Lower lobe of right lung (tissue), 2 donors: Measurements from ENCODE around the gene GNB5. TPM values are rescaled to one million over a fixed set of nuclear protein-coding genes. Genes with fewer than 3 reads are reported as not detected.

Source experiments
- ATAC-seq, 2 donors: fragments of 200-7000 bp; cut with Tn5 transposase; one replicate each; pipeline ENCODE4 v1.9.1; 2020 to 2022; ENCODE audit warnings: mild to moderate bottlenecking in 2 of 2, moderate library complexity in 2 of 2
- DNase-seq: peaks from one replicate; pipeline ENCODE4 v3.0.0-alpha.2; 2020
- H3K27ac ChIP-seq: fragments of 200-600 bp; one replicate; pipeline ENCODE4 v1.8.0; 2022
- H3K27me3 ChIP-seq: fragments of 200-600 bp; one replicate; pipeline ENCODE4 v1.8.0; 2022; ENCODE audit warnings: low read depth
- H3K36me3 ChIP-seq: fragments of 200-600 bp; one replicate; pipeline ENCODE4 v1.8.0; 2022; ENCODE audit warnings: mild to moderate bottlenecking
- H3K4me1 ChIP-seq: fragments of 200-600 bp; one replicate; pipeline ENCODE4 v1.8.0; 2022
- H3K4me3 ChIP-seq: fragments of 200-600 bp; one replicate; pipeline ENCODE4 v1.8.0; 2022; ENCODE audit warnings: mild to moderate bottlenecking
- H3K9me3 ChIP-seq: fragments of 200-600 bp; one replicate; pipeline ENCODE4 v1.8.0; 2022
- intact Hi-C: fragments of 100-400 bp; cut with DNase I; formaldehyde crosslinking; loops from one replicate; pipeline ENCODE4 v1.11.0; 2022
- total RNA-seq: library from RNA; stranded (reverse); fragmentation: NEBNext Ultra II Directional; extraction: Animal tissue kit (Norgen Biotek cat#: 25700); gene quantifications from one replicate; pipeline ENCODE4 v1.2.1, GENCODE V29; 2021
- TF ChIP-seq, protein P1 (sequence below): fragments of 200-600 bp; IDR thresholded peaks from one replicate; pipeline ENCODE4 v1.8.0; 2022; ENCODE audit warnings: antibody characterized with exemption, mild to moderate bottlenecking
- donor health status: DM: no; HTN: yes; CAD: no; lungs with severe emphysema.

GNB5 gene
- total RNA-seq, 1 donor from 2014 or later, result 14.1 TPM

DNA sequence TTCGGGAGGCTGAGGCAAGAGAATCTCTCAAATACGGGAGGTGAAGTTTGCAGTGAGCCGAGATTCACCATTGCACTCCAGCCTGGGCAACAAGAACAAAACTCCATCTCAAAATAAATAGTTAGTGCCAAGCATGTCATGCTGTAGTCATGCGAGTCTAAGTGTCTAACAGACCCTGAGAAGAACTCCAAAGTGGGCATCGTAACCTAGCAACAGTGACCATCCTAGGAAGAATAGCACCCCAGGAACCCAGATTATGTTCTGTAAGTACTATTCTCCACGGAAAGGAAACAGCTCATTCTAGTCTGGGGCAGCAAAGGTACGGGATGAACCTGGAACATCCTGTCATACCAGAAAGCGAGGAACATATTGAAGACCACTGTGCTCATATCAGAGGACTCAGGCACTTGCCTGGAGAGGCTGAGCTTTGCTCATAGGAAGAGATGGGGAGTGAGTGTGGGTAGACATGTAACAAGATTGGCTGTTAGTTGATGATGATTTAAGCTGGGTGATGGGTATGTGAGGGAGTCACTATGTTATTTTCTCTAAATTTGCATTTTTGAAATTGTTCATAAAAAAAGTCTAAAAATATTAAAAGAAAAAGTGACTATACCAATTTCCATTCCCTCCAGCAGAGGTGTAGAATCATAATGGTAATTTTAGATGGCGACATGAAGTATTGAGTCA is 110.3 kb downstream of the GNB5 start:
- H3K9me3 ChIP-seq, result no peaks in the 10 kb centered on the region
- no peaks in the 10 kb centered on the region for H3K36me3 ChIP-seq
- H3K27me3 ChIP-seq, result no peaks in the 10 kb centered on the region
- H3K4me3 ChIP-seq, result no peak overlapping the region
- no peak for ATAC-seq
- no peak for DNase-seq
- H3K4me1 ChIP-seq, result peaks cover 6% of the 10 kb centered on the region
- TF ChIP-seq, protein P1, sequence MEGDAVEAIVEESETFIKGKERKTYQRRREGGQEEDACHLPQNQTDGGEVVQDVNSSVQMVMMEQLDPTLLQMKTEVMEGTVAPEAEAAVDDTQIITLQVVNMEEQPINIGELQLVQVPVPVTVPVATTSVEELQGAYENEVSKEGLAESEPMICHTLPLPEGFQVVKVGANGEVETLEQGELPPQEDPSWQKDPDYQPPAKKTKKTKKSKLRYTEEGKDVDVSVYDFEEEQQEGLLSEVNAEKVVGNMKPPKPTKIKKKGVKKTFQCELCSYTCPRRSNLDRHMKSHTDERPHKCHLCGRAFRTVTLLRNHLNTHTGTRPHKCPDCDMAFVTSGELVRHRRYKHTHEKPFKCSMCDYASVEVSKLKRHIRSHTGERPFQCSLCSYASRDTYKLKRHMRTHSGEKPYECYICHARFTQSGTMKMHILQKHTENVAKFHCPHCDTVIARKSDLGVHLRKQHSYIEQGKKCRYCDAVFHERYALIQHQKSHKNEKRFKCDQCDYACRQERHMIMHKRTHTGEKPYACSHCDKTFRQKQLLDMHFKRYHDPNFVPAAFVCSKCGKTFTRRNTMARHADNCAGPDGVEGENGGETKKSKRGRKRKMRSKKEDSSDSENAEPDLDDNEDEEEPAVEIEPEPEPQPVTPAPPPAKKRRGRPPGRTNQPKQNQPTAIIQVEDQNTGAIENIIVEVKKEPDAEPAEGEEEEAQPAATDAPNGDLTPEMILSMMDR, result no peak
- intact Hi-C loops, result no loop called here
- no peak overlapping the region for H3K27ac ChIP-seq

DNA sequence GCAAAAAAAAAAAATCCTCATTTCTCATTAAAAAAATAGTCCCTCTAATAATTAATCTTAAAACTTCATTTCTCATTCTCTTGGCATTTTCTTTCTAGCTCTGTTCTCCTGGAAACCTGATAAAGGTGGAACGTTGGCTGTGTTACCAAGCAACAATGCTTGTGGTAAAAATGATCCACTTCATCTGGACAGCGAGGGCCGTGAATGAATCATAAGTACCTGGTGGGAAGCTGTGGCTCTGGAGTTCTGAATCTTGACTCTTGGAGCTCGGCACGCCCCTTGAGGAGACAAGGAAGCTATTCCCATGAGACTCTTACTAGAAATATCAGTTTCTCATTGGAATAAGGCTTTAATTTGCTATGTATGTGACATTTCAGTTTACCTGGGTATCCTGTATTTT is 111.2 kb downstream of the GNB5 start:
- no peak overlapping the region for H3K4me3 ChIP-seq
- ATAC-seq (no peak), DNase-seq (no peak)
- TF ChIP-seq, protein P1, result no peak
- no peaks in the 10 kb centered on the region for H3K36me3 ChIP-seq
- no peaks in the 10 kb centered on the region for H3K27me3 ChIP-seq
- no peak overlapping the region for H3K27ac ChIP-seq
- peaks cover 6% of the 10 kb centered on the region for H3K4me1 ChIP-seq
- H3K9me3 ChIP-seq, result no peaks in the 10 kb centered on the region
- intact Hi-C loops, result no loop called here

DNA sequence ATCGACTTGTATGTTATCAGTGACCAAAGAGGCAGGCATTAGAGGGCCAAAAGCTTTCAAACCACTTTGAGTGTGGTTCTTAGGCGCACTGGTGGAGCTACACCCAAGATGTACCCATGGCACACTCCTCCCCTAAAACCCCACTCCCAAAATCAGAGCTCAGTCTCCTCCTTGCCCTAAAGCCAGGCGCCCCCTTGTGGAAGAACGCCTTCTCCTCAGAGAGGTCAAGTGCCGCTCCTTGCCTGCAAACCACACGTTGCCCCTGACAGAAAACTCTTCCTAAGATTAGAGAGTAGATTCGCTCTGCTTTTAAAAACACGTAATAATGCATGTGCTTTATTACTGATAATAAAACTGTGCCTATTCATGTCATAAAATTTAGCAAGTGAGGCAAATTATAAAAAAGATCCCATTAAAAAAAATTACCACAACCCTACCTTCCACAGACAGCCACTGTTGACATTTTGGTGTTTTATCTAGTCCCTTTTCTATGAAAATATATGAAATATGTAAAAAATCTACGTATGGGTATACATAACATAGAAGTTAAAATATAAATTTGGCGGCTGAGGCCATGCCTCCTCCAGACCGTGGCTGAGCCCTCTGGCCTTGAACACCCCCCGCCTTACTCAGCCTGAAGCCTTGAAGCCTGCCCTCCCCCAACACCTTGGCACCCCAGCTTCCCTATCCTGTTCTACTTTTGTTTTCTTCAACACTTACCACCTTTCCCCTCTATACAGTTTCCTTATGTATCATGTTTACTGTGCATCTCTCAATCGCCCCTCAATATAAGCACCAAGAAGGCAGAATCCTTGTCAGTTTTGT is 112.1 kb downstream of the GNB5 start:
- intact Hi-C loops, result no loop called here
- no peaks in the 10 kb centered on the region for H3K36me3 ChIP-seq
- H3K4me1 ChIP-seq, result peaks cover 6% of the 10 kb centered on the region
- DNase-seq (peak; percentile 88), ATAC-seq (peak; percentile 82 to 89)
- H3K27ac ChIP-seq, result no peak overlapping the region
- H3K4me3 ChIP-seq, result no peak overlapping the region
- no peaks in the 10 kb centered on the region for H3K9me3 ChIP-seq
- TF ChIP-seq, protein P1, result peak; percentile 87
- no peaks in the 10 kb centered on the region for H3K27me3 ChIP-seq

DNA sequence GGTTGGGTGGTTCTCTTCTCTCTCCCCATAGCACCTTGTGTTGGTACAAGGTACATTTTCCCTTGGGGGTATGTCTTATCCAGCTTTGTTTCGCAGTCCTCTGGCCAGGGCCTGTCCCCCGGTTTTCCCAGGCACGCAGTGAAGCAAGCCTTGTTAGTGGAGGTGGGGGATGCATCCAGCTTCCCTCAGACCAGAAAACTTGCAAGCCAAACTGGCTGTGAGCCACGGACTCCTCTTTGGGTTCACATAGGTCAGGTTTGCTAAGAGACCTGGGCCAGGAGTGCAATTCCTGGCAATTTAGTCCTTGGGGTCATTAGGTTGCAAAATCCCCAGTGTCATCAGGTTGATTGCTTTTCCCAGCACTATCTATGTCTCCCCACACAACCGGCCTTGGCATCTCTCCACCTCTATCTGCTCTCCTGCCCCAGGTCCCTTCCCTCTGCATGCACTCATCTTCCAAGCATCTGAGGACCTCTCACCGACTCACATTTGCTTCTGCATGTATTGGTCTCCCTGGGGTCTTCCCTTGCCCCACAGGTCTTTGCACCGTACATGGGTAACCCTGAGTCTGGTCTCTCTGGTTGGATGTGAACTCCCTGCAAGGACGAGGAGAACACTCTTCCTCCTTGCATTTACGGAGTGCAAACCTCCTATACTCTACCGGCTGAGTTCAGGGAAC is 112.9 kb downstream of the GNB5 start:
- intact Hi-C loops, result no loop called here
- Histone ChIP-seq H3K27ac (no peak overlapping the region), H3K4me1 (peaks cover 6% of the 10 kb centered on the region), H3K4me3 (no peak overlapping the region), H3K36me3 (no peaks in the 10 kb centered on the region), H3K27me3 (no peaks in the 10 kb centered on the region), H3K9me3 (no peaks in the 10 kb centered on the region)
- ATAC-seq (no peak), DNase-seq (no peak)
- TF ChIP-seq, protein P1, result no peak

DNA sequence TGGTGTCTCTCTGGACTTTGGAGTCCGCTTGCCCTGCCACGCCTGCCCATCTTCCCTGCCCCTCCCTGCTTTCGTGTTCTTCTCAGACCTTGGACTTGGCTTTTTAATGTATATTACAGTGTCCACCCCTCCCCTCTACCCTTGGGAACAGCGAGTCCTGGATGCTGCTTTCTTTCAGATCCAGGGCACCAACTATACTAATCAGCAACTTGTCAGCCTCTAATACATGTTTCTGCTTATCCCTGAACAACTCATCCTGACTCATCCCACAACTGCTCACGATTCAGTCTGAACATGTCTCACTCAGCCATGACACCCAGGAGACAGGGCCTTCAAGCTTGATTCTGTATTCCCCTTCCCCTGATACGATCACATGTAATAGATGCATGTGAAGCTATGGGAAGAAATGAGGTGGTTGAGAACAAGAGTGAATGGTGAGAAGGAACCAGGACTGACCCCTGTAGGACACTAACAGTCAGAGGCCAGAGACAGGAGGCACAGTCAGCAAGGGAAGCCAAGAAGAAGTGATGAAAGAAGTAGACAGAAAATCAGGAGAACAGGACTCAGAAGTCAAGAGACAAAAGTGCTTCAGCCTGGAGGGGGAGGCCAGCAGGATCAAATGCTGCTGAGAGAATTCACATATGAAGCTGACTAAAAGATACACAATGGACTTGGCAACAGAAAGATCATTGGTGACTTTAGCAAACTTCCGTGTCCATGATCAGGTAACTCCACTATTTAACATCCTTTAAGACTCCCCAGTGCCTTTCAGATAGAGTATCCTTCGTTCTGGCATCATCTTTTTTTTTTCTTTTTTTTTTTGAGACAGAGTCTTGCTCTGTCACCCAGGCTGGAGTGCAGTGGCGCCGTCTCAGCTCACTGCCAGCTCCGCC is 114.1 kb downstream of the GNB5 start:
- H3K4me1 ChIP-seq, result peaks cover 6% of the 10 kb centered on the region
- H3K27me3 ChIP-seq, result no peaks in the 10 kb centered on the region
- no peak overlapping the region for H3K27ac ChIP-seq
- no peak for DNase-seq
- H3K4me3 ChIP-seq, result no peak overlapping the region
- no peak for ATAC-seq
- no peaks in the 10 kb centered on the region for H3K36me3 ChIP-seq
- TF ChIP-seq, protein P1, result no peak
- intact Hi-C loops, result no loop called here
- no peaks in the 10 kb centered on the region for H3K9me3 ChIP-seq
